NCI-H1436 (cell line): ENCODE data around the gene ZNF30.
"Not testable (repeated sequence)": the region's sequence is repeated elsewhere in the genome, so short reads cannot be mapped to it uniquely, and the experiment has no call there.

Experiments
- DNase-seq: peaks from one replicate; lab custom pipeline; 2025; lab: John Stamatoyannopoulos, UW

Gene ZNF30

GRCh38 chr19:34985249-34986022 lies 58.7 kb downstream of the ZNF30 start:
- DNase-seq: no peak

DNA sequence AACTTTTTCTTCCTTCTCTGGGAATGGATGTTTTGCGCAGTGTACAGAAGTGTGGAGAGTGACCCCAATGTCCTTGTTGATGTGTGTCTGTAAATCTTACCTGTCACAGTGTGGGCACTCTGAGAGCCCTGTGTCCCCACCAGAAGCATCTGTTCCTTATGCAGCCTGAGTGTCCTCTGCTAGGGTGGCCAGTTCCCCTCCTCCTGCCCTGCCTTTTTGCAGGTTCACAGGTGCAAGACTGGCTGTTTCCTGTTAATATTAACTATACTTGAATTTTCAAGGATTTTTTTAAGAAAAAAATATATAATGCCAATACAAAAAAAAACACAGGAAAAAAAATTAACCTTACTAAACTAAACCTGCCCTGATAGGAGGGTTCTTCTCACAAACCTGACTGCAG lies 61.4 kb downstream of the ZNF30 start:
- no peak for DNase-seq

DNA sequence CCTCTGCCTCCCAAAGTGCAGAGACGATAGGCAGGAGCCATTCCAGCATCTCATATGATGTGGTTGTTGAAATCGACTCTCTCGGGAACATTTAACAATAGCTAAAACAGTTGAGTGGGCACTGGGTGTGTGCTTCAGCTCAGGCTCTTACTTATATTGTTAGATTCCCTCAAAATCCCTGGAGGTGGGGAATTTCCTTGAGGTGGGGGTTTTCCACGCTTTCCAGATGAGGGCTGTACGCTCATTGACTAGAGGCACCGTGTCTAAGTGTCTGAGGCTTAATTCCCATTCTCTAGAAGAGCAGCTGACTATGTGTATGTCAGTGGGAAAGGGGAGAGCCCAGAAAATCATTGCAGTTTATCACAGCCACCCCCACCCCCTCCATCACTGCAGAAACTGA lies 62.6 kb downstream of the ZNF30 start:
- DNase-seq: no peak

- no peak for DNase-seq
These were observed 64.0 kb downstream of the ZNF30 start for GRCh38 chr19:34990578-34991192.

GRCh38 chr19:34991542-34992333 lies 65.0 kb downstream of the ZNF30 start:
- DNase-seq: no peak

- not testable (repeated sequence) for DNase-seq
These were observed 65.9 kb downstream of the ZNF30 start for GRCh38 chr19:34992582-34992981.

- no peak for DNase-seq
These were observed 67.6 kb downstream of the ZNF30 start for GRCh38 chr19:34994286-34994642.
